NB4 (cell line): Measurements from ENCODE around the gene SNTG2.

ENCODE experiments used
- DNase-seq: peaks from one replicate; pipeline ENCODE4 v3.0.0; 2010; ENCODE audit warnings: low read depth
- H3K4me3 ChIP-seq: one replicate; pipeline ENCODE4 v1.5.1; 2011; ENCODE audit warnings: mild to moderate bottlenecking, low read depth, low read length, moderate library complexity
- MYC ChIP-seq: IDR thresholded peaks from 2 replicates; pipeline ENCODE4 v1.6.1; 2011; ENCODE audit warnings: low read depth, low read length
- POLR2A ChIP-seq: IDR thresholded peaks from 2 replicates; pipeline ENCODE4 v1.6.1; 2011; ENCODE audit warnings: mild to moderate bottlenecking; ENCODE audit not compliant: insufficient read length; ENCODE audit errors: extremely low read depth
- TF ChIP-seq, protein P1 (sequence below): IDR thresholded peaks from one replicate; pipeline ENCODE4 v1.5.1; 2012; ENCODE audit warnings: low read depth, low read length
- TF ChIP-seq, protein P2 (sequence below): IDR thresholded peaks from 2 replicates; pipeline ENCODE4 v1.6.1; 2011; ENCODE audit warnings: low read depth, low read length

SNTG2 gene

DNA sequence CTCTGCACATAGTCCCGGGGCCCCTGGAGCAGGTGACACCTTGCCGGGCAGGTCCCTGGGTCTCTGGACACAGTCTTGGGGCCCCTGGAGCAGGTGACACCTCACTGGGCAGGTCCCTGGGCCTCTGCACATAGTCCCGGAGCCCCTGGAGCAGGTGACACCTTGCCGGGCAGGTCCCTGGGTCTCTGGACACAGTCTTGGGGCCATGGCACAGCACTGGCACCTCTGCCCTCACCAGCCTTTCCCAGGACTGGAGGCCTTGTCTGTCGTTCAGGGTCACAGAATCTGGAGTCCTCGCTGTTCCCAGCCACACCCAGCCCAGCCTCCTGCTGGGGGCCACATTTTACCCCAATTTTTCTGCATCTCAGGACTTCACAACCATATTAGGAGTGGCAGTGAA is 464.9 kb downstream of the SNTG2 start:
- no peak for DNase-seq
- TF ChIP-seq POLR2A (no peak), MYC (no peak)
- TF ChIP-seq, protein P1, sequence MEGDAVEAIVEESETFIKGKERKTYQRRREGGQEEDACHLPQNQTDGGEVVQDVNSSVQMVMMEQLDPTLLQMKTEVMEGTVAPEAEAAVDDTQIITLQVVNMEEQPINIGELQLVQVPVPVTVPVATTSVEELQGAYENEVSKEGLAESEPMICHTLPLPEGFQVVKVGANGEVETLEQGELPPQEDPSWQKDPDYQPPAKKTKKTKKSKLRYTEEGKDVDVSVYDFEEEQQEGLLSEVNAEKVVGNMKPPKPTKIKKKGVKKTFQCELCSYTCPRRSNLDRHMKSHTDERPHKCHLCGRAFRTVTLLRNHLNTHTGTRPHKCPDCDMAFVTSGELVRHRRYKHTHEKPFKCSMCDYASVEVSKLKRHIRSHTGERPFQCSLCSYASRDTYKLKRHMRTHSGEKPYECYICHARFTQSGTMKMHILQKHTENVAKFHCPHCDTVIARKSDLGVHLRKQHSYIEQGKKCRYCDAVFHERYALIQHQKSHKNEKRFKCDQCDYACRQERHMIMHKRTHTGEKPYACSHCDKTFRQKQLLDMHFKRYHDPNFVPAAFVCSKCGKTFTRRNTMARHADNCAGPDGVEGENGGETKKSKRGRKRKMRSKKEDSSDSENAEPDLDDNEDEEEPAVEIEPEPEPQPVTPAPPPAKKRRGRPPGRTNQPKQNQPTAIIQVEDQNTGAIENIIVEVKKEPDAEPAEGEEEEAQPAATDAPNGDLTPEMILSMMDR: no peak
- TF ChIP-seq, protein P2, sequence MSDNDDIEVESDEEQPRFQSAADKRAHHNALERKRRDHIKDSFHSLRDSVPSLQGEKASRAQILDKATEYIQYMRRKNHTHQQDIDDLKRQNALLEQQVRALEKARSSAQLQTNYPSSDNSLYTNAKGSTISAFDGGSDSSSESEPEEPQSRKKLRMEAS: no peak
- H3K4me3 ChIP-seq: no peak overlapping the region
